ENCODE measurements around the gene ARHGAP6.

DNA sequence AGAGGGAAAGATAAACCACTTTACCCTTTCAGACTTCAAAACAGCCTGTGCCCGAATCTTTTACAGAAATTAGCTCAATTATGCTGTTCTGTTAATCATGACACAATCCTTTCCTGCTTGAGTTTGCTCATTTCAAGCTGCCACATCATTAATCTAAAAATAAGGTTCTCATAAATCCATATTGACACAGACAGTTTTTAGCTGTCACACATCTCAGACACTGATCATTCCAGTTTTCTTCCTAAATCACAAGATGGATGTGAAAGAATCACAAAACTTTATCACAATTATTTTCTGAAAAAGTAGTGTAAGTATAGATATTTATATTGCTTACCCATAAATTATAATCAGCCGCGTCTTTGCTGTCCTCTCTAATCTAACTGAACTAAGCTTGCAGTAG lies 400.4 kb downstream of the ARHGAP6 start:
- TF ChIP-seq CTCF (IDR thresholded peaks at IDR 0.05) (no peak), POLR2A (IDR thresholded peaks at IDR 0.05) (no peak)

Data from lower leg skin (tissue), 3 donors.